HG03103 (cell line): ENCODE data around the gene EIF5A.

Source experiments
- ATAC-seq: cut with Tn5 transposase; IDR thresholded peaks from one replicate; pipeline ENCODE4 v1.9.1; 2021; ENCODE audit warnings: low read depth; ENCODE audit not compliant: unreplicated experiment

The EIF5A gene

GRCh38 chr17:7284911-7285310 lies 22.5 kb upstream of the EIF5A start:
- no peak for ATAC-seq

GRCh38 chr17:7285679-7286078 lies 21.7 kb upstream of the EIF5A start:
- no peak for ATAC-seq

- no peak for ATAC-seq
Measured at GRCh38 chr17:7289256-7290032, 18.0 kb upstream of the EIF5A start.

- no peak for ATAC-seq
Measured at GRCh38 chr17:7290166-7290565, 17.3 kb upstream of the EIF5A start.

- no peak for ATAC-seq
Measured at GRCh38 chr17:7290685-7291084, 16.7 kb upstream of the EIF5A start.

- ATAC-seq: no peak
Measured at GRCh38 chr17:7292194-7292593, 15.2 kb upstream of the EIF5A start.

GRCh38 chr17:7292729-7293128 lies 14.7 kb upstream of the EIF5A start:
- ATAC-seq: no peak

- ATAC-seq: no peak
Measured at GRCh38 chr17:7293159-7293558, 14.3 kb upstream of the EIF5A start.

GRCh38 chr17:7293816-7294613 lies 13.4 kb upstream of the EIF5A start:
- ATAC-seq: no peak

GRCh38 chr17:7294614-7295153 lies 12.7 kb upstream of the EIF5A start, which contains the start of gene YBX2:
Gene YBX2, minus strand, starts transcription at chr17:7294639. Its CDS starts 139 bp downstream, at chr17:7294500.
- ATAC-seq: no peak

- no peak for ATAC-seq
Measured at GRCh38 chr17:7295230-7296180, 11.9 kb upstream of the EIF5A start.

GRCh38 chr17:7296189-7296861 lies 11.1 kb upstream of the EIF5A start:
- ATAC-seq: no peak

GRCh38 chr17:7304179-7304578 lies 3.2 kb upstream of the EIF5A start:
- ATAC-seq: no peak

- ATAC-seq: no peak
Measured at GRCh38 chr17:7307686-7308624, 527 bp downstream of the EIF5A start.

- ATAC-seq: no peak
Measured at GRCh38 chr17:7308625-7309433, 1.4 kb downstream of the EIF5A start.

GRCh38 chr17:7309628-7310027 lies 2.2 kb downstream of the EIF5A start:
- no peak for ATAC-seq

GRCh38 chr17:7311110-7311705 lies 3.8 kb downstream of the EIF5A start:
- no peak for ATAC-seq
